PC-9 (cell line): ENCODE results near the gene TDO2. TPM values are rescaled to one million over a fixed set of nuclear protein-coding genes. Genes with fewer than 3 reads are reported as not detected.

Experiments used
- BruUV-seq: library from RNA; stranded (reverse); fragments of 400-500 nt; replicated peaks from 2 replicates; lab custom pipeline; 2021; lab: Mats Ljungman, UMichigan
- CTCF ChIA-PET: fragments of 300-600 bp; sonication (Branson Sonifier 250); formaldehyde crosslinking; loops from one replicate; lab custom pipeline; 2022; ENCODE audit warnings: antibody characterized with exemption; lab: Charles Lee
- POLR2A ChIA-PET: fragments of 300-600 bp; sonication (Branson Sonifier 250); formaldehyde crosslinking; loops from one replicate; lab custom pipeline; 2022; ENCODE audit warnings: antibody characterized with exemption; ENCODE audit not compliant: unreplicated experiment; lab: Charles Lee
- DNase-seq, 2 experiments: peaks; one replicate each; pipeline versions ENCODE4 v3.0.0 to v3.0.0-alpha.2; 2015 to 2022; ENCODE audit warnings: mixed read lengths in 1 of 2
- H2AFZ ChIP-seq: fragments of 200-600 bp; sonication (generic); 2 replicates; pipeline ENCODE4 v1.8.1; 2017; ENCODE audit warnings: antibody characterized with exemption
- H3F3A ChIP-seq: fragments of 200-600 bp; sonication (generic); 2 replicates; pipeline ENCODE4 v1.8.1; 2017; ENCODE audit warnings: antibody characterized with exemption, mild to moderate bottlenecking, low read depth; ENCODE audit not compliant: insufficient read depth
- H3K27ac ChIP-seq: fragments of 200-600 bp; sonication (generic); 2 replicates; pipeline ENCODE4 v1.6.1; 2016; ENCODE audit warnings: mixed run types
- H3K27me3 ChIP-seq: fragments of 200-600 bp; sonication (generic); 2 replicates; pipeline ENCODE4 v1.6.1; 2016; ENCODE audit warnings: low read depth, mixed run types; ENCODE audit not compliant: insufficient read depth
- H3K36me3 ChIP-seq: fragments of 200-600 bp; sonication (generic); 2 replicates; pipeline ENCODE4 v1.6.1; 2016; ENCODE audit warnings: low read depth, mixed run types
- H3K4me1 ChIP-seq: fragments of 200-600 bp; sonication (generic); replicated peaks from 2 replicates; pipeline ENCODE4 v1.6.1; 2016; ENCODE audit warnings: mixed run types; ENCODE audit not compliant: insufficient read depth
- H3K4me2 ChIP-seq: fragments of 200-600 bp; sonication (generic); 2 replicates; pipeline ENCODE4 v1.6.1; 2017; ENCODE audit warnings: mixed run types
- H3K4me3 ChIP-seq: fragments of 200-600 bp; sonication (generic); 2 replicates; pipeline ENCODE4 v1.6.1; 2016; ENCODE audit warnings: mixed run types
- H3K79me2 ChIP-seq: fragments of 200-600 bp; sonication (generic); 2 replicates; pipeline ENCODE4 v1.6.1; 2017; ENCODE audit warnings: low read depth, mixed run types
- H3K9me2 ChIP-seq: fragments of 200-600 bp; sonication (generic); 2 replicates; pipeline ENCODE4 v1.8.1; 2017; ENCODE audit warnings: mild to moderate bottlenecking; ENCODE audit not compliant: insufficient read depth
- H3K9me3 ChIP-seq: fragments of 200-600 bp; sonication (generic); 2 replicates; pipeline ENCODE4 v1.8.1; 2016; ENCODE audit warnings: low read depth; ENCODE audit not compliant: insufficient read depth
- H4K20me1 ChIP-seq: fragments of 200-600 bp; sonication (generic); 2 replicates; pipeline ENCODE4 v1.8.1; 2017; ENCODE audit not compliant: insufficient read depth
- CTCF ChIP-seq: fragments of 200-600 bp; sonication (generic); conservative IDR thresholded peaks from 2 replicates; pipeline ENCODE4 v1.6.1; 2017; ENCODE audit warnings: mixed run types, antibody characterized with exemption, mild to moderate bottlenecking, moderate library complexity
- EZH2 ChIP-seq: fragments of 200-600 bp; sonication (generic); IDR thresholded peaks from 2 replicates; pipeline ENCODE4 v1.8.0; 2017; ENCODE audit warnings: antibody characterized with exemption, low read depth
- intact Hi-C: fragments of 100-400 bp; cut with micrococcal nuclease; formaldehyde crosslinking; loops from one replicate; pipeline ENCODE4 v1.10.0; 2022; ENCODE audit not compliant: unreplicated experiment
- total RNA-seq: library from RNA; stranded (reverse); gene quantifications from 2 replicates; pipeline ENCODE4 v1.2.3, GENCODE V29; 2021

TDO2 gene
- total RNA-seq, 1 experiment from 2014 or later, result 1.3 TPM

DNA sequence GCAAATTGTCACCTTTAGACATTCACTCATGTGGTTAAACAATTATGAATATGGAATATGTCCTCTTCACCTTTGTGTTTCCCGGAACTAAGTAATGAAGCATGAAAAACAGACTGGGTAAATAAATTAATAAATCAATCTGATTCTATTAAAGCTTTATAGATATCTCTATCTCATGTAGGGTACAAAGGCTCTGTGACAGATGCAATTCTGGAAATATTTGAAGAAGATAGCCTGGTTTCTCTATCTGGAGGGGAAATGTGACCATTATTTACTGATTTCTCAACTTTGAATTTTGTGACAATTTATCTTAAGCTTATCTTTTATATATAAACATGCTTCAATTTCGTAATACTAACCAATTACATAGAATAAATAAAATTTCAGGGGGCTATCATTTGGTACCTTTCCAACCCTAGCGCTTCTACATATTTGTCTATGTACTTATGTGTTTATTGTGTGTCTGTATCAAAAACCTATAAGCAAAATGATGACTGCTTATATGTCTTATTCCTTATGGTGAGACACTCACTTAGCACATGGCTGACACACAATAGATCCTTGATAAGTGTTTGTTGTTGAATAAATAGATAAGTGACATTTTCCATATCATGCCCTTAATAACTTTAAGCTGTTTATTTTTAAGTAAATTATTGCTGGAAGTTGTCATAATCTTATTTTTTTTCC, 40.3 kb downstream of the TDO2 start:
- DNase-seq, result no peak
- no peak for TF ChIP-seq EZH2
- TF ChIP-seq CTCF, result no peak
- Histone ChIP-seq H3K79me2 (no peaks in the 10 kb centered on the region), H3K27ac (no peak overlapping the region), H2AFZ (no peak overlapping the region), H3K27me3 (no peaks in the 10 kb centered on the region), H3K4me2 (no peak overlapping the region), H3K36me3 (no peaks in the 10 kb centered on the region), H3K4me3 (no peak overlapping the region), H3K9me2 (no peaks in the 10 kb centered on the region), H3F3A (no peaks in the 10 kb centered on the region), H3K9me3 (no peaks in the 10 kb centered on the region), H3K4me1 (no peaks in the 10 kb centered on the region), H4K20me1 (no peaks in the 10 kb centered on the region)
- POLR2A ChIA-PET, result no interaction called here
- intact Hi-C loops, result no loop called here
- BruUV-seq, result no TSS peak
- CTCF ChIA-PET, result interaction anchor here (0.7 kb wide), 1 partner anchor 10 kb away, joined by 5 read pairs; the partner anchor contains the start of gene CTSO

DNA sequence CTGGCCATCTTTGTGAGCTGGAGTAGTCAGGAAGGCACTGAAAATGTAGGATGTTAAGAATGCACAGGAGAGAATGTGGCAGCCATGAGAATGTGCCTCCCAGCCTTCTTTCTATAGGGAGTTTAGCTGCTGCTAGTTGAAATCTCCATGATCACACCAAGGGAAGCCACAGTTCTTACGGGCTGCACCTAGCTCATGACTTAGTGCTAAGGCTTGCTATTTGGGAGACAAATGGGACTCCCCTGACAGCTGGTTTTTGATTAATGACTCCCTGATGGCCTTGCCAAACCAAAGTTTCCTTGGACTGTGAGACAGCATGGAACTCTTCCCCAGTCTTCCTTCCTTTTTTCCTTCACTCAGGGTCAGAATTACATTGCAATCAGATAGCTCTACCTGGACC, 41.0 kb downstream of the TDO2 start:
- H3K9me3 ChIP-seq, result no peaks in the 10 kb centered on the region
- H3K36me3 ChIP-seq, result no peaks in the 10 kb centered on the region
- intact Hi-C loops, result no loop called here
- ChIA-PET CTCF (interaction anchor here (0.7 kb wide), 1 partner anchor 9 kb away, joined by 5 read pairs; the partner anchor contains the start of gene CTSO), POLR2A (no interaction called here)
- H4K20me1 ChIP-seq, result no peaks in the 10 kb centered on the region
- no peaks in the 10 kb centered on the region for H3K9me2 ChIP-seq
- no peak overlapping the region for H3K27ac ChIP-seq
- no peak overlapping the region for H2AFZ ChIP-seq
- DNase-seq, result no peak
- H3K4me3 ChIP-seq, result no peak overlapping the region
- no peaks in the 10 kb centered on the region for H3F3A ChIP-seq
- no peaks in the 10 kb centered on the region for H3K79me2 ChIP-seq
- no peaks in the 10 kb centered on the region for H3K27me3 ChIP-seq
- no TSS peak for BruUV-seq
- no peak overlapping the region for H3K4me2 ChIP-seq
- TF ChIP-seq EZH2, result no peak
- no peak for TF ChIP-seq CTCF
- no peaks in the 10 kb centered on the region for H3K4me1 ChIP-seq

DNA sequence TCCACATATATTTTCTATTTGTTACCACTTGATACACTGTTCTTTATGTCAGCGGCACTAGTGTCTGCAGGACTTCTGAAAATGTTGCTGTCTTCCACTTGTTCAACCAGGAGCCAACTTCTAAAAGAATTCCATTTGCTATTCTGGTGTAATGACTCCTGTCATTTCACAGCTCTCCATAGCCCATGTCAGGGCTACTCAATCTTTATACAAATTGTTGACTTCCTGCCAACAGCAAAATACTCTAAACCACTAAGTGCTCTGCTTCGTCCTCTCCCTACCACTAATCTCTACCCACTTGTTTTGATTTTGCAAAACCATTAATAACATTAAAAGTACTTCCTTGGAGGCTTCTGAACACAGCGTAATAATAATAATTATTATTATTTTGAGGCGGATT, 43.0 kb downstream of the TDO2 start:
- POLR2A ChIA-PET, result no interaction called here
- no peak overlapping the region for H3K4me2 ChIP-seq
- DNase-seq, result no peak
- H3K4me3 ChIP-seq, result no peak overlapping the region
- H4K20me1 ChIP-seq, result no peaks in the 10 kb centered on the region
- no TSS peak for BruUV-seq
- H3K79me2 ChIP-seq, result no peaks in the 10 kb centered on the region
- CTCF ChIA-PET, result no interaction called here
- intact Hi-C loops, result no loop called here
- TF ChIP-seq CTCF, result no peak
- no peak for TF ChIP-seq EZH2
- H3K36me3 ChIP-seq, result no peaks in the 10 kb centered on the region
- H3K9me3 ChIP-seq, result no peaks in the 10 kb centered on the region
- no peaks in the 10 kb centered on the region for H3K27me3 ChIP-seq
- no peaks in the 10 kb centered on the region for H3K9me2 ChIP-seq
- no peak overlapping the region for H3K27ac ChIP-seq
- no peaks in the 10 kb centered on the region for H3F3A ChIP-seq
- H2AFZ ChIP-seq, result no peak overlapping the region
- H3K4me1 ChIP-seq, result no peaks in the 10 kb centered on the region
